ENCODE measurements around the gene PSAP. TPM values are rescaled to one million over a fixed set of nuclear protein-coding genes. Genes with fewer than 3 reads are reported as not detected.

PSAP gene
- total RNA-seq, 2 donors from 2014 or later, result 1,144 to 1,344 TPM

DNA sequence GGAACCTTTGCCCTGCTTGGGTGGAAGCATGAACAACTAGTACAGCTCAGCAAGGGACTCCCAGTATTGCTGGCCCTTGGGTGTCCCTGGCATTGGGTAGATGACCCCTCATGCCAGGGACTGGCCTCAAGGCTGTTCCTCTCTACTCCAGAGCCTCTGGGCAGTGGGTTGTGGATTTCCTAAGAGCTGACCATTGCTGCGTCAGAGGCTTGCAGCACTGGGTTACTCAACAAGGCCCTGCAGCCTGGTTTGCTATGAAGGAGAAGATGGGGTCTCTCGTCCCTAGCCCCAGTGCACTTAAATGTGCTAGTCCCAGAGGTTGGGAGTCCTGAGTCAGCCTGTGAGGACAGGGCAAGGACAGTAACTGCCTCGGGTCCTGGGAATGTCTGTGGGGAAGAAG, 80.3 kb downstream of the PSAP start:
- Histone ChIP-seq H3K4me3 (no peak overlapping the region), H3K27me3 (replicated peaks; ENCODE audit: insufficient read depth) (no peaks in the 10 kb centered on the region), H3K4me1 (replicated peaks) (no peaks in the 10 kb centered on the region), H3K9me3 (no peaks in the 10 kb centered on the region), H3K36me3 (no peaks in the 10 kb centered on the region), H3K27ac (peak overlapping the region; percentile 86)
- intact Hi-C loops (cut with DNase I), result loop anchor here (5.0 kb wide), 1 partner anchor 58 kb away; no protein-coding TSS in a partner anchor
- no peak for DNase-seq (ENCODE audit: low spot score)
- WGBS, result 85% methylated on average over 3 of the region's 3 CpGs
- TF ChIP-seq, protein P1, sequence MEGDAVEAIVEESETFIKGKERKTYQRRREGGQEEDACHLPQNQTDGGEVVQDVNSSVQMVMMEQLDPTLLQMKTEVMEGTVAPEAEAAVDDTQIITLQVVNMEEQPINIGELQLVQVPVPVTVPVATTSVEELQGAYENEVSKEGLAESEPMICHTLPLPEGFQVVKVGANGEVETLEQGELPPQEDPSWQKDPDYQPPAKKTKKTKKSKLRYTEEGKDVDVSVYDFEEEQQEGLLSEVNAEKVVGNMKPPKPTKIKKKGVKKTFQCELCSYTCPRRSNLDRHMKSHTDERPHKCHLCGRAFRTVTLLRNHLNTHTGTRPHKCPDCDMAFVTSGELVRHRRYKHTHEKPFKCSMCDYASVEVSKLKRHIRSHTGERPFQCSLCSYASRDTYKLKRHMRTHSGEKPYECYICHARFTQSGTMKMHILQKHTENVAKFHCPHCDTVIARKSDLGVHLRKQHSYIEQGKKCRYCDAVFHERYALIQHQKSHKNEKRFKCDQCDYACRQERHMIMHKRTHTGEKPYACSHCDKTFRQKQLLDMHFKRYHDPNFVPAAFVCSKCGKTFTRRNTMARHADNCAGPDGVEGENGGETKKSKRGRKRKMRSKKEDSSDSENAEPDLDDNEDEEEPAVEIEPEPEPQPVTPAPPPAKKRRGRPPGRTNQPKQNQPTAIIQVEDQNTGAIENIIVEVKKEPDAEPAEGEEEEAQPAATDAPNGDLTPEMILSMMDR (IDR thresholded peaks at IDR 0.05), result no peak
- no peak for TF ChIP-seq POLR2AphosphoS5 (IDR thresholded peaks at IDR 0.05)
- TF ChIP-seq POLR2A (IDR thresholded peaks at IDR 0.05), result no peak

DNA sequence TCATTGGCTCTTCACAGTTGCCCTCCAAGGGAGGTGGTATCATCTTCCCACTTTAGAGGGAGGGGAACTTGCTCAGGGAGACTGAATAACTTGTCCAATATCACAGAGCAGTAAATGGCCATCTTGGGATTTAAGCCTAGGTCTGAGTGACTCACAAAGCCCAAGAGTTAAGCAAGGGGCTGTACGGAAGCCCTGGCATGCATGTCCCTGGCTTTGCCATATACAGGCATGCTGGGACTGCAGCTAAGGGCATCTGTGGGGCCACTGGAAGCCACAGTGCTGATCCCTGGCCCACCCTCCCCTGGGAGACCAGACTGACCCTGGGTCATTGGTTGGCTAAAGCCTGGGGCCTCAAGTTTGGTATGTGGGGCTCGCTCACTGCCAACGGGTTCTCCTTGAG, 80.8 kb downstream of the PSAP start:
- no peaks in the 10 kb centered on the region for H3K4me1 ChIP-seq (replicated peaks)
- WGBS, result 96% methylated on average over 2 of the region's 3 CpGs

DNA sequence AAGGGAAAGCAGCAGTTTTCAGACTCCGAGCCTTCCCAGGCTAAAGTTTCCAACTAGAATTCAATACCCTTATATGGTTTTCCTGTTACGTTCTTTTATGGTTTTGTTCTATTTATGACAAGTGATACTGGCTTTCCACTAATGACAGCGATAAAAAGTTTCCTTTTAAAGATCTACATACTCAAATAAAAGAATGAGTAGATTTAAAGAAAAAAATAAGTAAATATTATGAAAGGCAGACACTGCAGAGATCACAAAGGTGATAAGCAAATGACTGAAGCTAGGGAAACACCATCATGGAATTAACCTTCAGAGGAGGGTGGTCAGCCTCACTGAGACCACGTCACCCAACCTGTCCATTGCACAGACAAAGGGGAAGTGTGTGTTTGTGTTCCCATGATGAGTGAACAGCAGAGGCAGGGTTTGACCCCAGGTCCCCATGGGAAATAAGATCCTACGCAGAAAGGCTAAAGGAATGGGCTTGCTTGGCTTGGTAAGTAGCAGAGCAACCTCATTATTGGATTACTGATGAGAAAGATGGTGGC, 81.7 kb downstream of the PSAP start:
- no peaks in the 10 kb centered on the region for H3K27me3 ChIP-seq (replicated peaks; ENCODE audit: insufficient read depth)
- intact Hi-C loops (cut with DNase I), result no loop called here
- peak overlapping the region in 1 of 2 donors; percentile 0 for H3K4me3 ChIP-seq
- H3K27ac ChIP-seq, result peak overlapping the region; percentile 53 to 86
- no peaks in the 10 kb centered on the region for H3K4me1 ChIP-seq (replicated peaks)
- WGBS, result 32% methylated on average over 5 of the region's 5 CpGs
- H3K36me3 ChIP-seq, result no peaks in the 10 kb centered on the region
- DNase-seq (ENCODE audit: low spot score), result no peak
- H3K9me3 ChIP-seq, result no peaks in the 10 kb centered on the region
- TF ChIP-seq POLR2A (IDR thresholded peaks at IDR 0.05) (no peak), POLR2AphosphoS5 (IDR thresholded peaks at IDR 0.05) (no peak)
- TF ChIP-seq, protein P1 (IDR thresholded peaks at IDR 0.05), result no peak

More for the DNA sequence above, 80.8 kb downstream of the PSAP start:
- Histone ChIP-seq H3K9me3 (no peaks in the 10 kb centered on the region), H3K27ac (peak overlapping the region; percentile 53 to 86), H3K27me3 (replicated peaks; ENCODE audit: insufficient read depth) (no peaks in the 10 kb centered on the region), H3K4me3 (no peak overlapping the region), H3K36me3 (no peaks in the 10 kb centered on the region)
- no peak for DNase-seq (ENCODE audit: low spot score)
- intact Hi-C loops (cut with DNase I), result loop anchor here (5.0 kb wide), 1 partner anchor 58 kb away; no protein-coding TSS in a partner anchor
- no peak for TF ChIP-seq POLR2A (IDR thresholded peaks at IDR 0.05)
- TF ChIP-seq, protein P1 (IDR thresholded peaks at IDR 0.05), result no peak
- TF ChIP-seq POLR2AphosphoS5 (IDR thresholded peaks at IDR 0.05), result no peak

DNA sequence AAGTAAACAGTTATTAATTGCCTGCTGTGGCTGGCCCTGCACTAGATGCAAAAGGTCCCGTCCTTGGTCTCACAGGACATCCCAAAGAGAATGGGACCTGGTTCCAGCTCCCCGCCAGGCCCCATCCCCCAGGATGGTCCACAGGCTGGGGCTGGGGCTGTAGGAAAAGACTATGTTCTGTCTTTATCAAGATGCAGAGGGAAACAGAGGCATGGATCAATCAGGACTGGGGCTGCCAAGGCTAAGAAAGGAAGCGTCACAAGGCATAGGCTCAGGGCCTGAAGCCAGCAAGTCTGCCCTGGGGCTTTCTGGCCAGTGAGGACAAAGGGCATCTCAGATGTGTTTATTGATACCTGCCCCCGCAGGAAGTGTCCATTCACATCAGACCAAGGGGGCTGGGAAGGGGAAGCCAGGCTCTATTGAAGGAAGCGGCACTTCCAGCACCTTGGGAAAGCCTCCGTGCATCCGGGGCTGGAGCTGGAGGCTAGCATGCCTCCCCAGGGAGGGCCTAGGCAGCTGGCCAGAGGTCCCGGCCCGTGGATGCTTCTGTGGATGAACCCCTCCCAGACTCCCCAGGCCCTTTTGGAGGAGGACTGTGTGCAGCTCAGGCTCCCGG, 83.5 kb downstream of the PSAP start:
- H3K27me3 ChIP-seq (replicated peaks; ENCODE audit: insufficient read depth), result no peaks in the 10 kb centered on the region
- peak overlapping the region; percentile 33 to 86 for H3K27ac ChIP-seq
- no peaks in the 10 kb centered on the region for H3K36me3 ChIP-seq
- intact Hi-C loops (cut with DNase I), result no loop called here
- DNase-seq (ENCODE audit: low spot score), result no peak
- TF ChIP-seq, protein P1 (IDR thresholded peaks at IDR 0.05), result no peak
- TF ChIP-seq POLR2A (IDR thresholded peaks at IDR 0.05) (peak; percentile 18), POLR2AphosphoS5 (IDR thresholded peaks at IDR 0.05) (no peak)
- no peak overlapping the region for H3K4me3 ChIP-seq
- no peaks in the 10 kb centered on the region for H3K9me3 ChIP-seq
- WGBS, result 66% methylated on average over 10 of the region's 10 CpGs
- H3K4me1 ChIP-seq (replicated peaks), result no peaks in the 10 kb centered on the region

Data from prostate gland (tissue), 2 donors.